GM19467 (cell line): ENCODE data around the gene DOK1.
"Not testable (repeated sequence)": the region's sequence is repeated elsewhere in the genome, so short reads cannot be mapped to it uniquely, and the experiment has no call there.

Source experiments
- ATAC-seq: cut with Tn5 transposase; IDR thresholded peaks from one replicate; pipeline ENCODE4 v1.9.1; 2021; ENCODE audit warnings: mild to moderate bottlenecking, moderate library complexity; ENCODE audit not compliant: unreplicated experiment

Gene DOK1

GRCh38 chr2:74548285-74548899 is 6.1 kb upstream of the DOK1 start:
- no peak for ATAC-seq

- no peak for ATAC-seq
These were observed 5.4 kb upstream of the DOK1 start for GRCh38 chr2:74548900-74549826.

- ATAC-seq: no peak
These were observed 4.3 kb upstream of the DOK1 start for GRCh38 chr2:74550231-74550630.

- ATAC-seq: no peak
These were observed 3.0 kb upstream of the DOK1 start for GRCh38 chr2:74551530-74551929.

GRCh38 chr2:74551942-74552913 is 2.3 kb upstream of the DOK1 start:
- ATAC-seq: no peak

- ATAC-seq: no peak
These were observed 1.4 kb upstream of the DOK1 start for GRCh38 chr2:74552914-74553811.

- peak; percentile 37 for ATAC-seq
These were observed 456 bp downstream of the DOK1 start for GRCh38 chr2:74554820-74555531.

GRCh38 chr2:74555610-74556103 is 1.1 kb downstream of the DOK1 start:
- no peak for ATAC-seq

GRCh38 chr2:74556159-74556558 is 1.6 kb downstream of the DOK1 start:
- ATAC-seq: no peak

- ATAC-seq: no peak
These were observed 2.4 kb downstream of the DOK1 start for GRCh38 chr2:74556831-74557370.

GRCh38 chr2:74558284-74559230 is 4.0 kb downstream of the DOK1 start:
- no peak for ATAC-seq

- no peak for ATAC-seq
These were observed 5.4 kb downstream of the DOK1 start for GRCh38 chr2:74559912-74560311.

GRCh38 chr2:74560591-74560990 is 6.1 kb downstream of the DOK1 start:
- ATAC-seq: no peak

GRCh38 chr2:74561022-74561421 is 6.5 kb downstream of the DOK1 start:
- not testable (repeated sequence) for ATAC-seq

- no peak for ATAC-seq
These were observed 7.7 kb downstream of the DOK1 start for GRCh38 chr2:74562126-74562775.

- no peak for ATAC-seq
These were observed 9.7 kb downstream of the DOK1 start for GRCh38 chr2:74564222-74564621.

GRCh38 chr2:74566076-74566753 is 11.7 kb downstream of the DOK1 start:
- ATAC-seq: no peak
